ENCODE measurements around the gene SLC25A6.
"Not testable (repeated sequence)": the region's sequence is repeated elsewhere in the genome, so short reads cannot be mapped to it uniquely, and the experiment has no call there.

Gene SLC25A6

GRCh38 chrX:1412551-1413161, 20.7 kb upstream of the SLC25A6 start:
- DNase-seq, result no peak

GRCh38 chrX:1411326-1411725, 19.4 kb upstream of the SLC25A6 start:
- DNase-seq, result no peak

- no peak for DNase-seq
Measured at GRCh38 chrX:1407035-1407434, 15.1 kb upstream of the SLC25A6 start.

GRCh38 chrX:1405769-1406168, 13.9 kb upstream of the SLC25A6 start:
- DNase-seq, result not testable (repeated sequence)

GRCh38 chrX:1403867-1404266, 12.0 kb upstream of the SLC25A6 start:
- DNase-seq, result not testable (repeated sequence)

- no peak for DNase-seq
Measured at GRCh38 chrX:1403228-1403627, 11.3 kb upstream of the SLC25A6 start.

- no peak for DNase-seq
Measured at GRCh38 chrX:1401611-1402430, 9.9 kb upstream of the SLC25A6 start.

- no peak for DNase-seq
Measured at GRCh38 chrX:1400742-1401471, 9.0 kb upstream of the SLC25A6 start.

- no peak for DNase-seq
Measured at GRCh38 chrX:1400049-1400448, 8.1 kb upstream of the SLC25A6 start.

GRCh38 chrX:1398431-1399340, 6.8 kb upstream of the SLC25A6 start:
- no peak for DNase-seq

GRCh38 chrX:1397441-1398270, 5.7 kb upstream of the SLC25A6 start:
- DNase-seq, result no peak

- no peak for DNase-seq
Measured at GRCh38 chrX:1397001-1397400, 5.1 kb upstream of the SLC25A6 start.

- no peak for DNase-seq
Measured at GRCh38 chrX:1395646-1396216, 3.8 kb upstream of the SLC25A6 start.

GRCh38 chrX:1394731-1395501, 3.0 kb upstream of the SLC25A6 start:
- DNase-seq, result no peak

- no peak for DNase-seq
Measured at GRCh38 chrX:1393871-1394615, 2.1 kb upstream of the SLC25A6 start.

- DNase-seq, result no peak
Measured at GRCh38 chrX:1392376-1393068, 609 bp upstream of the SLC25A6 start.

- DNase-seq, result no peak
Measured at GRCh38 chrX:1391370-1391706, 575 bp downstream of the SLC25A6 start.

GRCh38 chrX:1390621-1391369, 1.1 kb downstream of the SLC25A6 start:
- no peak for DNase-seq

GRCh38 chrX:1389993-1390285, 2.0 kb downstream of the SLC25A6 start:
- DNase-seq, result no peak

Measured in NCI-H1436 (cell line).